ENCODE data around the gene H2AZ2. TPM values are rescaled to one million over a fixed set of nuclear protein-coding genes. Genes with fewer than 3 reads are reported as not detected.
A peak's percentile ranks its signal among the peaks of the same experiment; 100 is the strongest.

Gene H2AZ2
- polyA plus RNA-seq (ENCODE audit: insufficient read length in 3 of 3), result 100 to 1,000 TPM; 222 to 245 (median 235) TPM
- long read RNA-seq, donor 1, transcript H2AFV-204 (4 exons, 687 nt), result minor isoform, 5 of 97 reads
- long read RNA-seq, donor 1, transcript H2AFV-202 (5 exons, 752 nt), result major isoform, 63 of 97 reads
- long read RNA-seq, donor 1, transcript H2AFV-203 (4 exons, 596 nt), result minor isoform, 5 of 97 reads
- long read RNA-seq, donor 1, partial matches to known transcripts, result 18 of 97 reads
- long read RNA-seq, donor 1, other reads (novel, unspliced or antisense), result 0 of 97 reads
- long read RNA-seq, donor 2, transcript H2AFV-202 (5 exons, 752 nt), result major isoform, 62 of 114 reads
- long read RNA-seq, donor 2, transcript H2AFV-203 (4 exons, 596 nt), result minor isoform, 6 of 114 reads
- long read RNA-seq, donor 2, partial matches to known transcripts, result 26 of 114 reads
- long read RNA-seq, donor 2, other reads (novel, unspliced or antisense), result 9 of 114 reads
- long read RNA-seq, donor 3, transcript H2AFV-202 (5 exons, 752 nt), result major isoform, 64 of 175 reads
- long read RNA-seq, donor 3, partial matches to known transcripts, result 100 of 175 reads
- long read RNA-seq, donor 3, other reads (novel, unspliced or antisense), result 0 of 175 reads
- long read RNA-seq, donor 4, transcript H2AFV-207 (4 exons, 1,041 nt), result minor isoform, 7 of 130 reads
- long read RNA-seq, donor 4, transcript H2AFV-205 (4 exons, 628 nt), result minor isoform, 5 of 130 reads
- long read RNA-seq, donor 4, transcript H2AFV-203 (4 exons, 596 nt), result minor isoform, 6 of 130 reads
- long read RNA-seq, donor 4, transcript H2AFV-202 (5 exons, 752 nt), result major isoform, 80 of 130 reads
- long read RNA-seq, donor 4, partial matches to known transcripts, result 28 of 130 reads
- long read RNA-seq, donor 4, other reads (novel, unspliced or antisense), result 0 of 130 reads
- long read RNA-seq, donor 5, transcript H2AFV-202 (5 exons, 752 nt), result major isoform, 31 of 74 reads
- long read RNA-seq, donor 5, partial matches to known transcripts, result 35 of 74 reads
- long read RNA-seq, donor 5, other reads (novel, unspliced or antisense), result 0 of 74 reads
- long read RNA-seq, donor 6, transcript H2AFV-203 (4 exons, 596 nt), result minor isoform, 5 of 99 reads
- long read RNA-seq, donor 6, transcript H2AFV-202 (5 exons, 752 nt), result major isoform, 56 of 99 reads
- long read RNA-seq, donor 6, transcript H2AFV-204 (4 exons, 687 nt), result minor isoform, 6 of 99 reads
- long read RNA-seq, donor 6, partial matches to known transcripts, result 30 of 99 reads
- long read RNA-seq, donor 6, other reads (novel, unspliced or antisense), result 0 of 99 reads
- long read RNA-seq, donor 7, transcript H2AFV-202 (5 exons, 752 nt), result major isoform, 80 of 143 reads
- long read RNA-seq, donor 7, partial matches to known transcripts, result 46 of 143 reads
- long read RNA-seq, donor 7, other reads (novel, unspliced or antisense), result 0 of 143 reads
- long read RNA-seq, donor 8, transcript H2AFV-202 (5 exons, 752 nt), result major isoform, 34 of 74 reads
- long read RNA-seq, donor 8, partial matches to known transcripts, result 34 of 74 reads
- long read RNA-seq, donor 8, other reads (novel, unspliced or antisense), result 0 of 74 reads
- long read RNA-seq, donor 9, transcript H2AFV-205 (4 exons, 628 nt), result minor isoform, 5 of 164 reads
- long read RNA-seq, donor 9, transcript H2AFV-203 (4 exons, 596 nt), result minor isoform, 6 of 164 reads
- long read RNA-seq, donor 9, transcript H2AFV-202 (5 exons, 752 nt), result major isoform, 87 of 164 reads
- long read RNA-seq, donor 9, transcript H2AFV-204 (4 exons, 687 nt), result minor isoform, 5 of 164 reads
- long read RNA-seq, donor 9, partial matches to known transcripts, result 59 of 164 reads
- long read RNA-seq, donor 9, other reads (novel, unspliced or antisense), result 0 of 164 reads
- long read RNA-seq, donor 10, transcript H2AFV-202 (5 exons, 752 nt), result major isoform, 73 of 122 reads
- long read RNA-seq, donor 10, partial matches to known transcripts, result 37 of 122 reads
- long read RNA-seq, donor 10, other reads (novel, unspliced or antisense), result 0 of 122 reads
- long read RNA-seq, donor 11, transcript H2AFV-202 (5 exons, 752 nt), result major isoform, 43 of 63 reads
- long read RNA-seq, donor 11, partial matches to known transcripts, result 11 of 63 reads
- long read RNA-seq, donor 11, other reads (novel, unspliced or antisense), result 0 of 63 reads
- long read RNA-seq, donor 12, transcript H2AFV-207 (4 exons, 1,041 nt), result minor isoform, 7 of 239 reads
- long read RNA-seq, donor 12, transcript H2AFV-204 (4 exons, 687 nt), result minor isoform, 8 of 239 reads
- long read RNA-seq, donor 12, transcript H2AFV-205 (4 exons, 628 nt), result minor isoform, 7 of 239 reads
- long read RNA-seq, donor 12, transcript H2AFV-202 (5 exons, 752 nt), result major isoform, 83 of 239 reads
- long read RNA-seq, donor 12, partial matches to known transcripts, result 129 of 239 reads
- long read RNA-seq, donor 12, other reads (novel, unspliced or antisense), result 0 of 239 reads
- long read RNA-seq, donor 13, transcript H2AFV-202 (5 exons, 752 nt), result major isoform, 46 of 122 reads
- long read RNA-seq, donor 13, partial matches to known transcripts, result 65 of 122 reads
- long read RNA-seq, donor 13, other reads (novel, unspliced or antisense), result 0 of 122 reads
- long read RNA-seq, donor 14, transcript H2AFV-207 (4 exons, 1,041 nt), result minor isoform, 6 of 208 reads
- long read RNA-seq, donor 14, transcript H2AFV-202 (5 exons, 752 nt), result major isoform, 110 of 208 reads
- long read RNA-seq, donor 14, transcript H2AFV-203 (4 exons, 596 nt), result minor isoform, 6 of 208 reads
- long read RNA-seq, donor 14, transcript H2AFV-204 (4 exons, 687 nt), result minor isoform, 6 of 208 reads
- long read RNA-seq, donor 14, partial matches to known transcripts, result 69 of 208 reads
- long read RNA-seq, donor 14, other reads (novel, unspliced or antisense), result 5 of 208 reads
- long read RNA-seq, donor 15, transcript H2AFV-202 (5 exons, 752 nt), result major isoform, 90 of 150 reads
- long read RNA-seq, donor 15, transcript H2AFV-205 (4 exons, 628 nt), result minor isoform, 5 of 150 reads
- long read RNA-seq, donor 15, transcript H2AFV-207 (4 exons, 1,041 nt), result minor isoform, 6 of 150 reads
- long read RNA-seq, donor 15, transcript H2AFV-203 (4 exons, 596 nt), result minor isoform, 7 of 150 reads
- long read RNA-seq, donor 15, partial matches to known transcripts, result 37 of 150 reads
- long read RNA-seq, donor 15, other reads (novel, unspliced or antisense), result 0 of 150 reads
- long read RNA-seq, donor 16, transcript H2AFV-202 (5 exons, 752 nt), result major isoform, 84 of 244 reads
- long read RNA-seq, donor 16, transcript H2AFV-207 (4 exons, 1,041 nt), result minor isoform, 7 of 244 reads
- long read RNA-seq, donor 16, transcript H2AFV-203 (4 exons, 596 nt), result minor isoform, 7 of 244 reads
- long read RNA-seq, donor 16, partial matches to known transcripts, result 143 of 244 reads
- long read RNA-seq, donor 16, other reads (novel, unspliced or antisense), result 0 of 244 reads

GRCh38 chr7:44847920-44848634, at the start of gene H2AZ2:
TSS of gene H2AZ2 (minus strand) at chr7:44848087. CDS start at chr7:44847971, 116 bp downstream.
- DNase-seq, result peak; percentile 100

GRCh38 chr7:44897309-44897708, 49.4 kb upstream of the H2AZ2 start:
- DNase-seq, result no peak

- DNase-seq, result no peak
Measured at GRCh38 chr7:44894888-44895580, 47.1 kb upstream of the H2AZ2 start.

GRCh38 chr7:44893710-44894234, 45.9 kb upstream of the H2AZ2 start:
- DNase-seq, result no peak

- no peak for DNase-seq
Measured at GRCh38 chr7:44891791-44892190, 43.9 kb upstream of the H2AZ2 start.

GRCh38 chr7:44891372-44891771, 43.5 kb upstream of the H2AZ2 start:
- DNase-seq, result no peak

- DNase-seq, result no peak
Measured at GRCh38 chr7:44889086-44889781, 41.3 kb upstream of the H2AZ2 start.

GRCh38 chr7:44887293-44887692, 39.4 kb upstream of the H2AZ2 start:
- no peak for DNase-seq

- DNase-seq, result peak; percentile 93
Measured at GRCh38 chr7:44885394-44886317, 37.8 kb upstream of the H2AZ2 start, which contains the start of gene PURB. TSS of gene PURB (minus strand) at chr7:44885530. CDS start at chr7:44885348, 182 bp downstream.

GRCh38 chr7:44884621-44885393, 36.9 kb upstream of the H2AZ2 start:
- peak; percentile 27 for DNase-seq

- no peak for DNase-seq
Measured at GRCh38 chr7:44883961-44884620, 36.2 kb upstream of the H2AZ2 start.

- DNase-seq, result no peak
Measured at GRCh38 chr7:44882899-44883298, 35.0 kb upstream of the H2AZ2 start.
